Measurements from ENCODE around the gene RPL7A.

The RPL7A gene

GRCh38 chr9:133366435-133366834 lies 18.4 kb downstream of the RPL7A start:
- TF ChIP-seq, protein P1, sequence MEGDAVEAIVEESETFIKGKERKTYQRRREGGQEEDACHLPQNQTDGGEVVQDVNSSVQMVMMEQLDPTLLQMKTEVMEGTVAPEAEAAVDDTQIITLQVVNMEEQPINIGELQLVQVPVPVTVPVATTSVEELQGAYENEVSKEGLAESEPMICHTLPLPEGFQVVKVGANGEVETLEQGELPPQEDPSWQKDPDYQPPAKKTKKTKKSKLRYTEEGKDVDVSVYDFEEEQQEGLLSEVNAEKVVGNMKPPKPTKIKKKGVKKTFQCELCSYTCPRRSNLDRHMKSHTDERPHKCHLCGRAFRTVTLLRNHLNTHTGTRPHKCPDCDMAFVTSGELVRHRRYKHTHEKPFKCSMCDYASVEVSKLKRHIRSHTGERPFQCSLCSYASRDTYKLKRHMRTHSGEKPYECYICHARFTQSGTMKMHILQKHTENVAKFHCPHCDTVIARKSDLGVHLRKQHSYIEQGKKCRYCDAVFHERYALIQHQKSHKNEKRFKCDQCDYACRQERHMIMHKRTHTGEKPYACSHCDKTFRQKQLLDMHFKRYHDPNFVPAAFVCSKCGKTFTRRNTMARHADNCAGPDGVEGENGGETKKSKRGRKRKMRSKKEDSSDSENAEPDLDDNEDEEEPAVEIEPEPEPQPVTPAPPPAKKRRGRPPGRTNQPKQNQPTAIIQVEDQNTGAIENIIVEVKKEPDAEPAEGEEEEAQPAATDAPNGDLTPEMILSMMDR (IDR thresholded peaks at IDR 0.05; ENCODE audit: low read depth, low read length), result no peak
- no peak overlapping the region for H3K4me3 ChIP-seq (ENCODE audit: low read depth, low read length)

- TF ChIP-seq, protein P1 (IDR thresholded peaks at IDR 0.05; ENCODE audit: low read depth, low read length), result no peak
- no peak overlapping the region for H3K4me3 ChIP-seq (ENCODE audit: low read depth, low read length)
These were observed 19.2 kb downstream of the RPL7A start for GRCh38 chr9:133367221-133367620.

DNA sequence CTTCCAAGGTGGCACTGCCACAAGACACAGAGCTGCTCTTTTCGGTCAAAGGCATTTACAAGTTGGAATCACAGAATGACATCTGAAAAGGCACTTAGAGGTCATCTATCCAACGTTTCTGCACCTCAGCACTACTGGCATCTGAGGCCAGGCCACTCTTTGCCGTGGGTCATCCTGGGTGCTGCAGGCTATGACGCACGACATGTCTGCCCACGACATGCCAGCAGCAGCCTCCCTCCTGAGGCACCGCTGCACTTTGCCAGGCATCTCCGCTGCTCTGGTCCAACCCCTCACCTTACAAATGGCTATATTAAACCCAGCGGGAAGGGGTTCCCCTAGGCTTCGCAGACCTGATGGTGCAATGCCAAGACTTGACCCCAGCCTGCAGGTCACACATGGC lies 19.8 kb downstream of the RPL7A start:
- TF ChIP-seq, protein P1 (IDR thresholded peaks at IDR 0.05; ENCODE audit: low read depth, low read length), result no peak
- H3K4me3 ChIP-seq (ENCODE audit: low read depth, low read length), result no peak overlapping the region

DNA sequence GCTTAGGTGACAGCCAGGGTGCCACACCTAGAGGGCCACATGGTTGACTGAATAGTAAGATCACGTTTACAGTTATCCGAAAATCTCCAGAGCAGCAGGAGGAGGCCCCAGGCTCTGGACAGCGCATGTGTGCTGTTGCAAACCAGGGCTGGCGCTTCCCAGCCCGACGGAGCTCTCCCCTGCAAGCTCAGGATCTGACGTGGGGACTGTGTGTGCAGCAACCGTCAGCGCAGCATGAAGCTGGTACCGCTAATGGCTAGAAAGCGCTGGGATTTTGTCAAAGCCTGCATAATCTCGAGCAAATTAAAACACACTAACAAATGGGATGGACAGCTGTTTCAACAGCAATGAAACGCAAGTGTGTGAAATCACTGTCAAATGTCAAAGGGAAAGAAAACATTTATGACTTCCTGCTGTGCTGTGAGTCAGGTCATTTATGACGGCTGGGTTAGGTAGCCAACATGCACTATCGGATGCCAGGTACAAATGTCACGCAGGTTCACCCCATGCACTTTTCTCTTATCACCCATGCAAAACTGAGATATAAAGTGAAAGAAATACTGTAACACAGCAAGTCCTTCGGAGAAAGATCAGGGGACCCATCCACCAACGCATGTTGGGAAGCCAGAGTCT lies 20.3 kb downstream of the RPL7A start:
- no peak overlapping the region for H3K4me3 ChIP-seq (ENCODE audit: low read depth, low read length)
- TF ChIP-seq, protein P1 (IDR thresholded peaks at IDR 0.05; ENCODE audit: low read depth, low read length), result no peak

DNA sequence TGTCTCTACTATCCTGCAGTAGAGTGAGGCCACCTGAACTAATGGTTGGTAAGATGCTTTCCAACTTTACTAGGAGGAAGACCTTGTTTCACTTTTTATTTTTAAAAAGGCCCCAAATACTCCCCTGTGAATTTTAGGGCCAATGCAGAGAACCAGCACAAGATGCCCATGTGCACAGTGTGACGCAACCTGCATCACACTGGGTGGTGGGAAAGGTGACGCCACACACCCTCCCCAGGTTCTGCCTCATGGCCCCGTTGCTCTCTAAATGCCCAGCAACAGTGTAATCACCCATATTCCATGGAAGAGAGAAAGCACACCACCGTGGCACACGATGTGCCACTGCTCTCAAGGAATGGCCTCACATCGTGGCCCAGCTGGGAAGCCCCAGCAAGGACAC lies 21.4 kb downstream of the RPL7A start:
- H3K4me3 ChIP-seq (ENCODE audit: low read depth, low read length), result no peak overlapping the region
- TF ChIP-seq, protein P1 (IDR thresholded peaks at IDR 0.05; ENCODE audit: low read depth, low read length), result no peak

- TF ChIP-seq, protein P1 (IDR thresholded peaks at IDR 0.05; ENCODE audit: low read depth, low read length), result no peak
- H3K4me3 ChIP-seq (ENCODE audit: low read depth, low read length), result no peak overlapping the region
These were observed 21.9 kb downstream of the RPL7A start for GRCh38 chr9:133369933-133370332.

GRCh38 chr9:133370685-133371084 lies 22.7 kb downstream of the RPL7A start:
- no peak overlapping the region for H3K4me3 ChIP-seq (ENCODE audit: low read depth, low read length)
- TF ChIP-seq, protein P1 (IDR thresholded peaks at IDR 0.05; ENCODE audit: low read depth, low read length), result no peak
